GM19023 (cell line): ENCODE measurements around the gene CD226.

Source experiments
- ATAC-seq: cut with Tn5 transposase; IDR thresholded peaks from one replicate; pipeline ENCODE4 v1.9.1; 2021; ENCODE audit warnings: mild to moderate bottlenecking, moderate library complexity; ENCODE audit not compliant: unreplicated experiment

CD226 gene

DNA sequence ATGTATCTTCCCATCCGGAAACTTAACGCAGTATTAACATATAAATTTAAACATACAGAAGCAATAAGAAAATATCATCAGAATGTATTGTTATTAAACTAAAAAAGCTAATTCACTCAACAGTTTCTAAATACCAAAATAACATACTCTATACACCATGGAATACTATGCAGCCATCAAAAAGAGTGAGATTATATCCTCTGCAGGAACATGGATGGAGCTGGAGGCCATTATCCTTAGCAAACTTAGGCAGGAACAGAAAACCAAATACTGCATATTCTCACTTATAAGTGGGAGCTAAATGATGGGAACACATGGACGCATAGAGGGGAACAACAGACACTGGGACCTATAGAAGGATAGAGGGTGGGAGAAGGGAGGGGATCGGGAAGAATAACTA, 127.1 kb downstream of the CD226 start:
- no peak for ATAC-seq

DNA sequence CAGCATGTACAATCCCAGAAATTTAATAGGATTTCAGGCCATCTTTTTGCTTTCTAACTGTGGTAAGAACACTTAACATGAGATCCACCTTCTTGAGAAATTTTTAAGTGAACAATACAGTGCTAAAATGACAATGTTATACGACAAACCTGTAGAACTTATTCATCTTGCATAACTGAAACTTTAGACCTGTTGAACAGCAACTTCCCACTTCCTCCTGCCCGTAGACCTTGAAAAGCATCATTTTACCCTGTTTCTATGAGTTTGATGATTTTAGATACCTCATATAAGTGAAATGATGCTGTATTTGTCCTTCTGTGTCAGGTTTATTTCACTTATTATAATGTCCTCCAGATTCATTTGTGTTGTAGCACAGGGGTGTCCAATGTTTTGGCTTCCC, 128.2 kb downstream of the CD226 start:
- no peak for ATAC-seq

DNA sequence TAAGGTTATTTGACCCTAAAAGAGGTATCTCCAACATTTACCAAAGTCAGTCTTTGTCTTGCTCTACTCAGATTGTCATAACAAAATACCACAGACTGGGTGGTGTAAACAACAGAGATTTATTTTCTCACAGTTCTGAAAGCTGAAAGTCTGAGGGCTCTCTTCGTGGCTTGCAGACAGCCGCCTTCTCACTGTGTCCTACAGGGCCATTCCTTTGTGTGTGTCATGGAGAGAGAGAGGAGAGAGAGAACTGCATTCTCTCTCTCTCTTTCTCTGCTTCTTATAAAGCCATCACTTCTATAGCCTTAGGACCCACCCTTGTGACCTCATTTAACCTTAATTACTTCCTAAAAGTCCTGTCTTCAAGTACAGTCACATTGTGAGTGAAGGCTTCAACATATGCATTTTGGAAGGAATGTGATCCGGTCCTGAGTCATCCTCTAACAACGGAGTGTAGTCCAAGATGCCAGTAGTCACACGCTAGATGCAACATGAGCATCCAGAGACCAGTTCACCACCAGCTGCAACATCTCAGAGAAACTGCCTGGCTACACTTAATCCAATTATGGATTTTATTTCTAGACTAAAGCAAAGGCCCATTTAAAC, 130.2 kb downstream of the CD226 start:
- ATAC-seq: no peak

DNA sequence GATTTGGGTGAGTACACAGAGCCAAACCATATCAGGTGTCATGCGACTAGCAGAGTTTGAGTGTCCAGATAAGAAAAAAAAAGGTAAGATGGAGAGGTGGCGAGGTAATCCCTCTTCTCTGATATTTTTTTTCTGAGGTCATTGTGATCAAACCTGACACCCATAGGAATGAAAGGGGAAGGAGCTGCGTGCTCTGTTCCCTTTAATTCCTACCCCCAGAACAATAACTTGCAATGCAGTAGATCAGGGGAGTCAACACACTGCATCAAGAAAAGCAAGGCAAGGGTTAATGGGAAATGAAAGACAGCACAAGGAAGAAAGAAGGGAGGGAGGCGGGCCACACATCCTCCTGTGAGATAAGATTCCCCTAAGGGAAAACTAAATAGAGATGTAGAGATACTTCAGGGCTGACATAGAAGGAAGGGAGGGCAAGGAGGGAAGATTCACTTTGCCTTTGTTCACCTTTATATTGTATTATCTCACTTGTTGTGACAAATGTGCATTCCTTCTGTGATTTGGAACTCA, 132.8 kb downstream of the CD226 start:
- no peak for ATAC-seq

DNA sequence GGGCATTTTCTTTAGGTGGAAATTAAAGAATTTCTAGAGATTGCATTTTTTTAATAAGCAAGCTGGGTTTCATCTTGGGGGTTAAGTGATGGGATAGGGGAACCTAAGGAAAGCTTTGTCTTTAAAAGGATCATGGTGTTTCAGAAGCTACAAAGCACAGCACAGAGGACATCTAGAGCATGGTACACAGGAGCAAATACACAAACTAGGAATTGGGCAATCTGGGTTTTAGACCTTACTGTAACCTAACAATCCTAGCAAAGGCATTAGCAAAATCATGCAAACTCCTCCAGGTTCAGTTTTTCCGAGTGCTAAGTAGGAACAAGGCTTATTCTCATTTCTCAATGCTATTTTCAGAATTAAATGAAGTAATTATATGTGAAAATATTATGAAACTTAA, 134.1 kb downstream of the CD226 start:
- ATAC-seq: no peak

GRCh38 chr18:69808399-69808798, 139.3 kb downstream of the CD226 start:
- ATAC-seq: no peak

DNA sequence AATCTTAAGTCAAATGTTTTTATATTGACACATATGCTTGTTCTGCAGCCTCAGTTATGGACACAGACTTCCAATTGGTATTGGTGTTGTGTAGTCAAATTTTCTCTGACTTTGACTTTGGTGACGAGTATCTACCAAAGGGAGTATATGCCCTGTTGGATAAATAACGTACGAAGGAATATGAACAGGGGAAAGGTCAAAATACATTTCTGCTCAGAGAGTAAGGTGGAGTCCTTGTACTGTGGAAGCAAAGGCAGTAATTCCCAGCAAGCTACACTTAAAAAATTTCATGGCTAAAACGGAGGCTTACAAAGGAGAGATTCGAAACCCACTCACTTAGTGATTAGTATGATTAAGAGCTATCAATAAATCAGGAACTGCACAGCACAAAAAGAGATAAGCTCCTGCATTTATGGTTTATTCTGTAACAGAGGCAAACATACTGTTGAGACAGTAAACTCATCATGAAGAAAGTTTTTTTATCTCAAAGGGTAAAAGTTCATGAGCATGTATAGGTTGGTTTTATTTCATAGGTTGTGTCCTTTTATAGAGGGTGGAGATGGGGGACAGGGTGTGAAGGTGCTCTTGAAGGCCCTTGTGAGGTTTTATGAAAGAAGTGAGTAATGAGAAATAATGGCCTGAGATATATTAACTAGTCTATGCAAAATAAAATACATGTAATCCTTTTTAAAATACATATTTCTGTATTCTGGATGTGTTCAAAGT, 142.7 kb downstream of the CD226 start:
- ATAC-seq: no peak
